Prostate gland (tissue), 2 donors: ENCODE results near the gene FIBCD1. TPM values are rescaled to one million over a fixed set of nuclear protein-coding genes. Genes with fewer than 3 reads are reported as not detected.
"Not testable (repeated sequence)": the region's sequence is repeated elsewhere in the genome, so short reads cannot be mapped to it uniquely, and the experiment has no call there.

Experiments used
- DNase-seq: peaks from one replicate; pipeline ENCODE4 v3.0.0-alpha.2; 2019; ENCODE audit warnings: low spot score
- H3K27ac ChIP-seq, 2 donors: fragments of 200-600 bp; sonication (generic); 2 replicates each; pipeline ENCODE4 v1.5.1; 2017 to 2019
- H3K27me3 ChIP-seq: fragments of 200-600 bp; sonication (generic); replicated peaks from 2 replicates; pipeline ENCODE4 v1.5.1; 2019; ENCODE audit not compliant: insufficient read depth
- H3K36me3 ChIP-seq, 2 donors: fragments of 200-600 bp; sonication (generic); 1 replicate in 1 of 2; 2 replicates in 1 of 2; pipeline versions ENCODE4 v1.5.1 to v1.8.1; 2017 to 2019
- H3K4me1 ChIP-seq: fragments of 200-600 bp; sonication (generic); replicated peaks from 2 replicates; pipeline ENCODE4 v1.5.1; 2019
- H3K4me3 ChIP-seq, 2 donors: fragments of 200-600 bp; sonication (generic); 2 replicates each; pipeline ENCODE4 v1.5.1; 2017 to 2019
- H3K9me3 ChIP-seq: fragments of 200-600 bp; sonication (generic); 2 replicates; pipeline ENCODE4 v1.5.1; 2017
- CTCF ChIP-seq, 4 experiments: fragments of 200-600 bp in 2 of 4; fragments of 450-650 bp in 2 of 4; sonication (generic) in 2 of 4; IDR thresholded peaks; 1 replicate in 3 of 4; 2 replicates in 1 of 4; pipeline ENCODE4 v1.5.1; 2016 to 2019; ENCODE audit warnings: antibody characterized with exemption in 4 of 4, mild to moderate bottlenecking in 2 of 4, moderate library complexity in 2 of 4
- POLR2A ChIP-seq: fragments of 450-650 bp; IDR thresholded peaks from one replicate; pipeline ENCODE4 v1.6.1; 2016; ENCODE audit warnings: antibody characterized with exemption, mild to moderate bottlenecking
- POLR2AphosphoS5 ChIP-seq: sonication (generic); formaldehyde crosslinking; IDR thresholded peaks from one replicate; pipeline ENCODE4 v1.6.1; 2017; ENCODE audit warnings: antibody characterized with exemption
- WGBS: methylation state at CpG from one replicate; pipeline ENCODE4 v1.1.5; 2018; 5-methylcytosine and 5-hydroxymethylcytosine counted together
- intact Hi-C: fragments of 100-400 bp; cut with DNase I; formaldehyde crosslinking; loops from one replicate; pipeline ENCODE4 v1.14.2; 2022
- total RNA-seq, 2 donors: library from RNA; depleted of rRNA; stranded (reverse); fragments of >200 nt; gene quantifications; one replicate each; pipeline ENCODE4 v1.1.0, GENCODE V29; 2016

The FIBCD1 gene
- total RNA-seq, 2 donors from 2014 or later = 0.36 to 13.2 TPM

- WGBS = 17% methylated on average over 38 of the region's 38 CpGs
- Histone ChIP-seq H3K27me3 (no peaks in the 10 kb centered on the region), H3K4me1 (no peaks in the 10 kb centered on the region), H3K9me3 (no peaks in the 10 kb centered on the region), H3K27ac (no peak overlapping the region), H3K36me3 (no peaks in the 10 kb centered on the region), H3K4me3 (peak overlapping the region in 1 of 2 donors; percentile 5)
- intact Hi-C loops = no loop called here
- no peak for DNase-seq
- TF ChIP-seq POLR2A (no peak), CTCF (IDR thresholded peaks at IDR 0.05) (no peak), POLR2AphosphoS5 (no peak)
These were observed 26.0 kb downstream of the FIBCD1 start for GRCh38 chr9:130912932-130913598.

- no peak for DNase-seq
- Histone ChIP-seq H3K4me3 (no peak overlapping the region), H3K4me1 (no peaks in the 10 kb centered on the region), H3K27me3 (no peaks in the 10 kb centered on the region), H3K36me3 (no peaks in the 10 kb centered on the region), H3K9me3 (no peaks in the 10 kb centered on the region), H3K27ac (no peak overlapping the region)
- intact Hi-C loops = no loop called here
- TF ChIP-seq CTCF (IDR thresholded peaks at IDR 0.05) (no peak), POLR2AphosphoS5 (no peak), POLR2A (no peak)
- 79% methylated on average over 26 of the region's 26 CpGs for WGBS
These were observed 27.6 kb downstream of the FIBCD1 start for GRCh38 chr9:130911254-130912049.

GRCh38 chr9:130910670-130911069, 28.4 kb downstream of the FIBCD1 start:
- H3K36me3 ChIP-seq, H3K9me3 ChIP-seq, H3K27me3 ChIP-seq, intact Hi-C loops, DNase-seq, H3K4me3 ChIP-seq, H3K27ac ChIP-seq, H3K4me1 ChIP-seq: not testable (repeated sequence)
- WGBS = 64% methylated on average over 1 of the region's 1 CpG

GRCh38 chr9:130910041-130910440, 29.0 kb downstream of the FIBCD1 start:
- H3K36me3 ChIP-seq, H3K4me1 ChIP-seq, H3K27ac ChIP-seq, intact Hi-C loops, H3K27me3 ChIP-seq, H3K4me3 ChIP-seq, DNase-seq, H3K9me3 ChIP-seq: not testable (repeated sequence)
- WGBS = 79% methylated on average over 15 of the region's 27 CpGs

- Histone ChIP-seq H3K9me3 (no peaks in the 10 kb centered on the region), H3K27me3 (no peaks in the 10 kb centered on the region), H3K4me3 (no peak overlapping the region), H3K27ac (no peak overlapping the region), H3K36me3 (no peaks in the 10 kb centered on the region), H3K4me1 (no peaks in the 10 kb centered on the region)
- intact Hi-C loops = no loop called here
- TF ChIP-seq POLR2AphosphoS5 (no peak), CTCF (IDR thresholded peaks at IDR 0.05) (no peak), POLR2A (no peak)
- 90% methylated on average over 19 of the region's 19 CpGs for WGBS
- DNase-seq = no peak
These were observed 30.1 kb downstream of the FIBCD1 start for GRCh38 chr9:130908878-130909355.
